SK-N-SH (cell line): Measurements from ENCODE around the gene KRT3. TPM values are rescaled to one million over a fixed set of nuclear protein-coding genes. Genes with fewer than 3 reads are reported as not detected.

Experiments used
- CTCF ChIA-PET: fragments of 300-600, 350-600 bp; formaldehyde crosslinking; extraction: SDS; loops from one replicate; lab custom pipeline; 2021; lab: Yijun Ruan, JAX
- POLR2A ChIA-PET: fragments of 350-600 bp; sonication (Branson Sonifier 250); formaldehyde crosslinking; extraction: SDS; loops from one replicate; lab custom pipeline; 2020; ENCODE audit warnings: antibody characterized with exemption, inconsistent platforms; lab: Yijun Ruan, JAX
- DNase-seq: peaks from one replicate; pipeline ENCODE4 v3.0.0; 2012
- H2AFZ ChIP-seq: fragments of 200-600 bp; sonication (generic); 2 replicates; pipeline ENCODE4 v1.8.1; 2016; ENCODE audit warnings: antibody characterized with exemption, mild to moderate bottlenecking, low read depth
- H3F3A ChIP-seq: fragments of 200-600 bp; sonication (generic); replicated peaks from 2 replicates; pipeline ENCODE3; 2016; ENCODE audit warnings: antibody characterized with exemption, mild to moderate bottlenecking; ENCODE audit not compliant: insufficient read depth
- H3K27ac ChIP-seq, 2 experiments: fragments of 200-500 bp in 1 of 2; fragments of 200-600 bp in 1 of 2; sonication (Bioruptor generic) in 1 of 2; sonication (generic), shearing (Covaris generic) in 1 of 2; 2 replicates each; pipeline versions ENCODE4 v1.5.1 to v1.6.1; 2014 to 2016; ENCODE audit warnings: low read depth in 2 of 2, inconsistent platforms in 1 of 2, low read length in 1 of 2, mild to moderate bottlenecking in 1 of 2, mixed read lengths in 1 of 2
- H3K27me3 ChIP-seq: fragments of 200-600 bp; sonication (generic), shearing (Covaris generic); 2 replicates; pipeline ENCODE4 v1.6.1; 2016; ENCODE audit warnings: mixed run types; ENCODE audit not compliant: insufficient read depth
- H3K36me3 ChIP-seq, 2 experiments: fragments of 200-500 bp in 1 of 2; fragments of 200-600 bp in 1 of 2; sonication (Bioruptor generic) in 1 of 2; sonication (generic) in 1 of 2; replicated peaks in 1 of 2; 2 replicates each; pipeline versions ENCODE3 to v1.5.1; 2014 to 2016; ENCODE audit warnings: low read length in 1 of 2, mild to moderate bottlenecking in 1 of 2; ENCODE audit not compliant: insufficient read depth in 2 of 2, control insufficient read depth in 1 of 2
- H3K4me1 ChIP-seq, 2 experiments: fragments of 200-500 bp in 1 of 2; fragments of 200-600 bp in 1 of 2; sonication (Bioruptor generic) in 1 of 2; sonication (generic), shearing (Covaris generic) in 1 of 2; 2 replicates each; pipeline versions ENCODE4 v1.5.1 to v1.6.1; 2014 to 2016; ENCODE audit warnings: low read depth in 1 of 2, low read length in 1 of 2, mixed run types in 1 of 2; ENCODE audit not compliant: insufficient read depth in 2 of 2, control insufficient read depth in 1 of 2
- H3K4me2 ChIP-seq: fragments of 200-600 bp; sonication (generic), shearing (Covaris generic); 2 replicates; pipeline ENCODE4 v1.6.1; 2017; ENCODE audit warnings: mixed run types
- H3K4me3 ChIP-seq, 2 experiments: fragments of 200-500 bp in 1 of 2; fragments of 200-600 bp in 1 of 2; sonication (Bioruptor generic) in 1 of 2; sonication (generic), shearing (Covaris generic) in 1 of 2; 2 replicates each; pipeline versions ENCODE4 v1.5.1 to v1.8.1; 2014 to 2016; ENCODE audit warnings: low read depth in 2 of 2, inconsistent platforms in 1 of 2, low read length in 1 of 2, mild to moderate bottlenecking in 1 of 2, mixed read lengths in 1 of 2, moderate library complexity in 1 of 2
- H3K79me2 ChIP-seq: fragments of 200-600 bp; sonication (generic); 2 replicates; pipeline ENCODE4 v1.8.1; 2017; ENCODE audit warnings: mild to moderate bottlenecking; ENCODE audit not compliant: insufficient read depth
- H3K9ac ChIP-seq: fragments of 200-600 bp; sonication (generic); 2 replicates; pipeline ENCODE4 v1.6.1; 2017; ENCODE audit warnings: mixed run types
- H3K9me2 ChIP-seq: fragments of 200-600 bp; sonication (generic); 2 replicates; pipeline ENCODE4 v1.6.1; 2017; ENCODE audit warnings: mixed run types
- H3K9me3 ChIP-seq: fragments of 200-600 bp; sonication (generic); 2 replicates; pipeline ENCODE4 v1.6.1; 2017; ENCODE audit warnings: mixed run types, mild to moderate bottlenecking, moderate library complexity
- H4K20me1 ChIP-seq: fragments of 200-600 bp; sonication (generic); 2 replicates; pipeline ENCODE4 v1.6.1; 2017; ENCODE audit warnings: mild to moderate bottlenecking, mixed run types; ENCODE audit not compliant: insufficient read depth
- CHD2 ChIP-seq: fragments of 150-350 bp; IDR thresholded peaks from 2 replicates; pipeline ENCODE4 v1.6.1; 2018; ENCODE audit warnings: low read length; ENCODE audit not compliant: partially characterized antibody
- EP300 ChIP-seq, 2 experiments: IDR thresholded peaks; 2 replicates each; pipeline versions ENCODE4 v1.4.0 to v1.6.1; 2012; ENCODE audit warnings: borderline replicate concordance in 1 of 2, low read depth in 1 of 2, low read length in 1 of 2
- FOXJ3 ChIP-seq: sonication (generic); formaldehyde crosslinking; IDR thresholded peaks from 2 replicates; pipeline ENCODE4 v1.5.1; 2020; ENCODE audit warnings: mild to moderate bottlenecking, missing genetic modification reagents
- GATA2 ChIP-seq: sonication (generic); formaldehyde crosslinking; IDR thresholded peaks from 2 replicates; pipeline ENCODE4 v1.5.0; 2020; ENCODE audit warnings: mild to moderate bottlenecking, missing genetic modification reagents
- JUND ChIP-seq: IDR thresholded peaks from 2 replicates; pipeline ENCODE4 v1.4.0; 2012
- MXI1 ChIP-seq: IDR thresholded peaks from 2 replicates; pipeline ENCODE4 v1.6.1; 2012; ENCODE audit warnings: mild to moderate bottlenecking, low read depth, low read length, improper control_type of control experiment
- NFIC ChIP-seq: IDR thresholded peaks from 2 replicates; pipeline ENCODE4 v1.4.0; 2012; ENCODE audit warnings: borderline replicate concordance
- NRF1 ChIP-seq: IDR thresholded peaks from 2 replicates; pipeline ENCODE4 v1.6.1; 2012; ENCODE audit warnings: low read depth, mild to moderate bottlenecking, low read length
- POLR2AphosphoS5 ChIP-seq: IDR thresholded peaks from 2 replicates; pipeline ENCODE4 v1.6.1; 2012; ENCODE audit warnings: low read depth, low read length
- RAD21 ChIP-seq: IDR thresholded peaks from 2 replicates; pipeline ENCODE4 v1.6.1; 2012; ENCODE audit warnings: mild to moderate bottlenecking, low read length
- RFX5 ChIP-seq: IDR thresholded peaks from 2 replicates; pipeline ENCODE4 v1.6.1; 2012; ENCODE audit warnings: mild to moderate bottlenecking, improper control_type of control experiment, low read length
- SIN3A ChIP-seq: IDR thresholded peaks from 2 replicates; pipeline ENCODE4 v1.6.1; 2012; ENCODE audit warnings: low read depth, mild to moderate bottlenecking, low read length, moderate library complexity, borderline replicate concordance
- SMC3 ChIP-seq: IDR thresholded peaks from 2 replicates; pipeline ENCODE4 v1.6.1; 2012; ENCODE audit warnings: low read depth, low read length, improper control_type of control experiment
- TAF1 ChIP-seq: IDR thresholded peaks from 2 replicates; pipeline ENCODE4 v1.6.1; 2012; ENCODE audit warnings: low read depth, mild to moderate bottlenecking, low read length, moderate library complexity, borderline replicate concordance
- TCF12 ChIP-seq: IDR thresholded peaks from 2 replicates; pipeline ENCODE4 v1.4.0; 2012
- TEAD4 ChIP-seq: IDR thresholded peaks from 2 replicates; pipeline ENCODE4 v1.4.0; 2012; ENCODE audit warnings: mild to moderate bottlenecking, borderline replicate concordance; ENCODE audit not compliant: insufficient read depth
- YY1 ChIP-seq: IDR thresholded peaks from 2 replicates; pipeline ENCODE4 v1.4.0; 2012; ENCODE audit warnings: low read depth, mild to moderate bottlenecking
- WGBS: methylation state at CpG from one replicate; pipeline ENCODE4 v1.1.6; 2017; ENCODE audit warnings: low lambda C conversion rate; 5-methylcytosine and 5-hydroxymethylcytosine counted together
- polyA plus RNA-seq, 3 experiments: library from polyadenylated mRNA; depleted of rRNA; stranded (reverse); fragments of >200 nt; gene quantifications; 2 replicates each; pipeline ENCODE4 v1.2.3, GENCODE V29; 2012
- TF ChIP-seq, protein P1 (sequence below): fragments of 200-600 bp; sonication (generic); IDR thresholded peaks from 2 replicates; pipeline ENCODE4 v1.6.1; 2017; ENCODE audit warnings: antibody characterized with exemption, mild to moderate bottlenecking, moderate library complexity
- TF ChIP-seq, protein P2 (sequence below): IDR thresholded peaks from 2 replicates; pipeline ENCODE4 v1.4.0; 2012; ENCODE audit warnings: low read depth, borderline replicate concordance
- TF ChIP-seq, protein P3 (sequence below): IDR thresholded peaks from 2 replicates; pipeline ENCODE4 v1.6.1; 2012; ENCODE audit warnings: mild to moderate bottlenecking, low read depth, low read length, moderate library complexity

KRT3 gene
- polyA plus RNA-seq, 1 of the 3 experiments (the other 2 are of a cell fraction): not detected

DNA sequence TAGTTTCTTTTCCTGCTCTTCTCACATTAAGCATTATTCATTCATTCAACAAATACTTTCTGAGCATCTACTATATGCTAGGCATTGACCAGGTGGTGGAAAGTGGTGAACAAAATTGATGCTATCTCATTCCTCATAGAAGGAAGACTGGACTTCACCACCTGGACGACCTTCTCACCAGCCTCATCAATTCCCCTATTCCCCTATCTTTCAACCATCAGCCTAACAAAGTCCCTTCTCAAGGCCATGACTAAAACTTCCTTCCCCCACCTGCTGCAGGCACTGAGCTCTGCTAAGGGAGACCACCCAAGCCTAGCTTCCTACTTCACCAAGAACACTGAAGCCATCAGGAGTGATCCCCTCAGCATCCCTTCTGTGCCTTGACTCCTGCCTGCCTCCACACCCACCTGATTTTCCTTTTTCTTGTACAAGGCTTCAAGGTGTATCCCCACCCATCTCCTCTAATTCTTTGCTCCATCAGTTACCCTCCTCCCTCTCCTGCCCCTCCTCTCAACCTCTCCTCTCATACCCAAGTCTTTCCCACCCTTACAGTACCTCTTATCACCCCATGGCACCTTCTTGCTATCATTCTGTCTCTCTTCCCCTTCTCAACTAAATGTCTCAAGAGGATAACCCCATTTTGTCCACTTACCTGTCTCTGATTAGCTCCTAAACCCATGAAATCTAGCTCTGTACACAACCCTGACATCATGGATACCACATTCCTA, 38.3 kb downstream of the KRT3 start:
- Histone ChIP-seq H3K4me2 (no peak overlapping the region), H3K9me3 (no peaks in the 10 kb centered on the region), H3K27ac (no peak overlapping the region), H3K79me2 (no peaks in the 10 kb centered on the region), H3F3A (no peaks in the 10 kb centered on the region), H3K9ac (no peak overlapping the region), H3K4me3 (no peak overlapping the region), H3K36me3 (no peaks in the 10 kb centered on the region), H3K4me1 (no peaks in the 10 kb centered on the region; a peak in 1 of 4 replicates), H4K20me1 (no peaks in the 10 kb centered on the region), H2AFZ (no peak overlapping the region), H3K27me3 (no peaks in the 10 kb centered on the region), H3K9me2 (no peaks in the 10 kb centered on the region)
- 0% methylated on average over 1 of the region's 1 CpG for WGBS
- no peak for DNase-seq
- no peak for TF ChIP-seq JUND
- TF ChIP-seq SMC3: no peak
- no peak for TF ChIP-seq CHD2
- TF ChIP-seq, protein P1, sequence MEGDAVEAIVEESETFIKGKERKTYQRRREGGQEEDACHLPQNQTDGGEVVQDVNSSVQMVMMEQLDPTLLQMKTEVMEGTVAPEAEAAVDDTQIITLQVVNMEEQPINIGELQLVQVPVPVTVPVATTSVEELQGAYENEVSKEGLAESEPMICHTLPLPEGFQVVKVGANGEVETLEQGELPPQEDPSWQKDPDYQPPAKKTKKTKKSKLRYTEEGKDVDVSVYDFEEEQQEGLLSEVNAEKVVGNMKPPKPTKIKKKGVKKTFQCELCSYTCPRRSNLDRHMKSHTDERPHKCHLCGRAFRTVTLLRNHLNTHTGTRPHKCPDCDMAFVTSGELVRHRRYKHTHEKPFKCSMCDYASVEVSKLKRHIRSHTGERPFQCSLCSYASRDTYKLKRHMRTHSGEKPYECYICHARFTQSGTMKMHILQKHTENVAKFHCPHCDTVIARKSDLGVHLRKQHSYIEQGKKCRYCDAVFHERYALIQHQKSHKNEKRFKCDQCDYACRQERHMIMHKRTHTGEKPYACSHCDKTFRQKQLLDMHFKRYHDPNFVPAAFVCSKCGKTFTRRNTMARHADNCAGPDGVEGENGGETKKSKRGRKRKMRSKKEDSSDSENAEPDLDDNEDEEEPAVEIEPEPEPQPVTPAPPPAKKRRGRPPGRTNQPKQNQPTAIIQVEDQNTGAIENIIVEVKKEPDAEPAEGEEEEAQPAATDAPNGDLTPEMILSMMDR: no peak
- no peak for TF ChIP-seq FOXJ3 (CRISPR knock-in tag)
- no peak for TF ChIP-seq TCF12
- no peak for TF ChIP-seq RFX5
- no peak for TF ChIP-seq SIN3A
- no peak for TF ChIP-seq NRF1
- TF ChIP-seq MXI1: no peak
- TF ChIP-seq RAD21: no peak
- TF ChIP-seq TEAD4: no peak
- TF ChIP-seq EP300 (IDR thresholded peaks at IDR 0.05; ENCODE audit: borderline replicate concordance in 1 of 2, low read depth in 1 of 2, low read length in 1 of 2): no peak
- TF ChIP-seq, protein P2, sequence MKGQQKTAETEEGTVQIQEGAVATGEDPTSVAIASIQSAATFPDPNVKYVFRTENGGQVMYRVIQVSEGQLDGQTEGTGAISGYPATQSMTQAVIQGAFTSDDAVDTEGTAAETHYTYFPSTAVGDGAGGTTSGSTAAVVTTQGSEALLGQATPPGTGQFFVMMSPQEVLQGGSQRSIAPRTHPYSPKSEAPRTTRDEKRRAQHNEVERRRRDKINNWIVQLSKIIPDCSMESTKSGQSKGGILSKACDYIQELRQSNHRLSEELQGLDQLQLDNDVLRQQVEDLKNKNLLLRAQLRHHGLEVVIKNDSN: no peak
- TF ChIP-seq TAF1: no peak
- no peak for TF ChIP-seq NFIC
- TF ChIP-seq, protein P3, sequence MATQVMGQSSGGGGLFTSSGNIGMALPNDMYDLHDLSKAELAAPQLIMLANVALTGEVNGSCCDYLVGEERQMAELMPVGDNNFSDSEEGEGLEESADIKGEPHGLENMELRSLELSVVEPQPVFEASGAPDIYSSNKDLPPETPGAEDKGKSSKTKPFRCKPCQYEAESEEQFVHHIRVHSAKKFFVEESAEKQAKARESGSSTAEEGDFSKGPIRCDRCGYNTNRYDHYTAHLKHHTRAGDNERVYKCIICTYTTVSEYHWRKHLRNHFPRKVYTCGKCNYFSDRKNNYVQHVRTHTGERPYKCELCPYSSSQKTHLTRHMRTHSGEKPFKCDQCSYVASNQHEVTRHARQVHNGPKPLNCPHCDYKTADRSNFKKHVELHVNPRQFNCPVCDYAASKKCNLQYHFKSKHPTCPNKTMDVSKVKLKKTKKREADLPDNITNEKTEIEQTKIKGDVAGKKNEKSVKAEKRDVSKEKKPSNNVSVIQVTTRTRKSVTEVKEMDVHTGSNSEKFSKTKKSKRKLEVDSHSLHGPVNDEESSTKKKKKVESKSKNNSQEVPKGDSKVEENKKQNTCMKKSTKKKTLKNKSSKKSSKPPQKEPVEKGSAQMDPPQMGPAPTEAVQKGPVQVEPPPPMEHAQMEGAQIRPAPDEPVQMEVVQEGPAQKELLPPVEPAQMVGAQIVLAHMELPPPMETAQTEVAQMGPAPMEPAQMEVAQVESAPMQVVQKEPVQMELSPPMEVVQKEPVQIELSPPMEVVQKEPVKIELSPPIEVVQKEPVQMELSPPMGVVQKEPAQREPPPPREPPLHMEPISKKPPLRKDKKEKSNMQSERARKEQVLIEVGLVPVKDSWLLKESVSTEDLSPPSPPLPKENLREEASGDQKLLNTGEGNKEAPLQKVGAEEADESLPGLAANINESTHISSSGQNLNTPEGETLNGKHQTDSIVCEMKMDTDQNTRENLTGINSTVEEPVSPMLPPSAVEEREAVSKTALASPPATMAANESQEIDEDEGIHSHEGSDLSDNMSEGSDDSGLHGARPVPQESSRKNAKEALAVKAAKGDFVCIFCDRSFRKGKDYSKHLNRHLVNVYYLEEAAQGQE: no peak
- TF ChIP-seq YY1: no peak
- TF ChIP-seq POLR2AphosphoS5: no peak
- no peak for TF ChIP-seq GATA2 (CRISPR knock-in tag)
- CTCF ChIA-PET: interaction anchor here (0.6 to 1.0 kb wide), 2 partner anchors 44 to 367 kb away, joined by 3 read pairs; no protein-coding TSS in a partner anchor
- POLR2A ChIA-PET: no interaction called here
